Measurements from ENCODE around the gene RBMS1. TPM values are rescaled to one million over a fixed set of nuclear protein-coding genes. Genes with fewer than 3 reads are reported as not detected.

The RBMS1 gene
- total RNA-seq, 1 experiment from 2014 or later = 61.9 TPM

DNA sequence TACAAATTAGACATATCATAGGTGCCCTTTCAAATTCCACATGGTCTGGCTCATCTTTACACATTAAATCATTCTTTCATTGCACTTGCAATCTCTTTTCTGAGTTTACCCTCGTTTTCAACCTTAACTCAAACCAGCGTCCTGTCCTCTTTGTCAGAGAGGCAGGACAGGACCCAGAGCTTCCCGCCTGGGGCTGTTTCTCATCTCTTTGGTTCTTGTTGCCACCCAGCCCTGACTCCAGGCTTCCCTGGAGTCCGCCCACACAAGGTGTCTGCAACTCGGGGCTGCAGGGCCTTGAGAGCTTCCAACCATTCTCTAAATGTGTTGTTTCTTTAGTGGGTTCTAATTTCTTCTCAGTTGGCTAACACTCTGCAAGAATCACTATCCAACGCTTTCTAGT lies 24.4 kb downstream of the RBMS1 start:
- Mint-ChIP-seq H3K4me3 (ENCODE audit: low read depth, unreplicated experiment) (no peak overlapping the region), H3K4me1 (ENCODE audit: low read depth, unreplicated experiment) (peaks cover 1% of the 10 kb centered on the region), H3K36me3 (ENCODE audit: insufficient read depth, unreplicated experiment) (no peaks in the 10 kb centered on the region), H3K27ac (ENCODE audit: unreplicated experiment) (no peak overlapping the region), H3K9me3 (ENCODE audit: low read depth, unreplicated experiment) (no peaks in the 10 kb centered on the region), H3K27me3 (ENCODE audit: unreplicated experiment) (no peaks in the 10 kb centered on the region)
- no peak for DNase-seq
- no peak for TF ChIP-seq CTCF (IDR thresholded peaks at IDR 0.05; ENCODE audit: unreplicated experiment)
- CTCF ChIA-PET = no interaction called here
- no TSS peak for BruUV-seq (replicated peaks)
- intact Hi-C loops (cut with micrococcal nuclease; ENCODE audit: unreplicated experiment) = no loop called here

DNA sequence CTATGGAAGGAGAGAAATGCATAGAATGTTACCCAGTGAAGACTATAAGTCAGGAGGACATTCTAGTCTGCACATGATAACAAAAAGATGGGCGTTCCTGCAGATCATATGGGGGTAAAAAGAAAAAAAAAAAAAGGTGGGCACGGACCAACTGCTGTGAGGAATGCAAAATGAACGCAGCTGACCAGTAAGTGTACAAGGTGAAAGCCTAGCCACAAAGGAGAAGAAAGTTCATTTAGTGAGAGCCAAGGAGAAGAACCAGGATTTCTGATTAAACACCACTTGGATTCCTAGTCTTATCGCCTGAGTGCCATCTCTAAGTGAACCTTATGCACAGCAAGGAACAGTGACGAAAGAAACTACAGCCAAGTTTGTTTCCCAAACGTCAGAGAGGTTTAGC lies 26.5 kb downstream of the RBMS1 start:
- H3K4me3 Mint-ChIP-seq (ENCODE audit: low read depth, unreplicated experiment) = no peak overlapping the region
- CTCF ChIA-PET = no interaction called here
- H3K9me3 Mint-ChIP-seq (ENCODE audit: low read depth, unreplicated experiment) = no peaks in the 10 kb centered on the region
- DNase-seq = no peak
- intact Hi-C loops (cut with micrococcal nuclease; ENCODE audit: unreplicated experiment) = no loop called here
- no peak for TF ChIP-seq CTCF (IDR thresholded peaks at IDR 0.05; ENCODE audit: unreplicated experiment)
- no peaks in the 10 kb centered on the region for H3K27me3 Mint-ChIP-seq (ENCODE audit: unreplicated experiment)
- H3K36me3 Mint-ChIP-seq (ENCODE audit: insufficient read depth, unreplicated experiment) = no peaks in the 10 kb centered on the region
- no peak overlapping the region for H3K27ac Mint-ChIP-seq (ENCODE audit: unreplicated experiment)
- no TSS peak for BruUV-seq (replicated peaks)
- peaks cover 8% of the 10 kb centered on the region for H3K4me1 Mint-ChIP-seq (ENCODE audit: low read depth, unreplicated experiment)

GRCh38 chr2:160465406-160465805 lies 28.2 kb downstream of the RBMS1 start:
- H3K36me3 Mint-ChIP-seq (ENCODE audit: insufficient read depth, unreplicated experiment) = no peaks in the 10 kb centered on the region
- no peaks in the 10 kb centered on the region for H3K9me3 Mint-ChIP-seq (ENCODE audit: low read depth, unreplicated experiment)
- intact Hi-C loops (cut with micrococcal nuclease; ENCODE audit: unreplicated experiment) = no loop called here
- H3K27me3 Mint-ChIP-seq (ENCODE audit: unreplicated experiment) = no peaks in the 10 kb centered on the region
- H3K4me3 Mint-ChIP-seq (ENCODE audit: low read depth, unreplicated experiment) = no peak overlapping the region
- no peak for TF ChIP-seq CTCF (IDR thresholded peaks at IDR 0.05; ENCODE audit: unreplicated experiment)
- peaks cover 8% of the 10 kb centered on the region for H3K4me1 Mint-ChIP-seq (ENCODE audit: low read depth, unreplicated experiment)
- no TSS peak for BruUV-seq (replicated peaks)
- CTCF ChIA-PET = interaction anchor here (0.6 kb wide), 1 partner anchor 28 kb away, joined by 4 read pairs; no protein-coding TSS in a partner anchor
- H3K27ac Mint-ChIP-seq (ENCODE audit: unreplicated experiment) = no peak overlapping the region
- DNase-seq = no peak

- H3K27me3 Mint-ChIP-seq (ENCODE audit: unreplicated experiment) = no peaks in the 10 kb centered on the region
- no TSS peak for BruUV-seq (replicated peaks)
- no peak for TF ChIP-seq CTCF (IDR thresholded peaks at IDR 0.05; ENCODE audit: unreplicated experiment)
- DNase-seq = no peak
- H3K9me3 Mint-ChIP-seq (ENCODE audit: low read depth, unreplicated experiment) = no peaks in the 10 kb centered on the region
- CTCF ChIA-PET = interaction anchor here (0.6 kb wide), 1 partner anchor 27 kb away, joined by 4 read pairs; no protein-coding TSS in a partner anchor
- H3K4me3 Mint-ChIP-seq (ENCODE audit: low read depth, unreplicated experiment) = no peak overlapping the region
- intact Hi-C loops (cut with micrococcal nuclease; ENCODE audit: unreplicated experiment) = no loop called here
- H3K4me1 Mint-ChIP-seq (ENCODE audit: low read depth, unreplicated experiment) = peaks cover 12% of the 10 kb centered on the region
- no peak overlapping the region for H3K27ac Mint-ChIP-seq (ENCODE audit: unreplicated experiment)
- no peaks in the 10 kb centered on the region for H3K36me3 Mint-ChIP-seq (ENCODE audit: insufficient read depth, unreplicated experiment)
Measured at GRCh38 chr2:160465002-160465401, 28.6 kb downstream of the RBMS1 start.

All from Calu3 (cell line).